Upper lobe of right lung (tissue), 1 donor: ENCODE measurements around the gene SNRPB. TPM values are rescaled to one million over a fixed set of nuclear protein-coding genes. Genes with fewer than 3 reads are reported as not detected.

ENCODE experiments used
- ATAC-seq: fragments of 200-7000 bp; cut with Tn5 transposase; one replicate; pipeline ENCODE4 v1.9.1; 2020; ENCODE audit warnings: mild to moderate bottlenecking, moderate library complexity
- DNase-seq: peaks from one replicate; pipeline ENCODE4 v3.0.0-alpha.2; 2020
- H3K27ac ChIP-seq: fragments of 200-600 bp; one replicate; pipeline ENCODE4 v1.8.0; 2022
- H3K27me3 ChIP-seq: fragments of 200-600 bp; one replicate; pipeline ENCODE4 v1.8.0; 2022; ENCODE audit warnings: mild to moderate bottlenecking
- H3K36me3 ChIP-seq: fragments of 200-600 bp; one replicate; pipeline ENCODE4 v1.8.0; 2022
- H3K4me1 ChIP-seq: fragments of 200-600 bp; one replicate; pipeline ENCODE4 v1.8.0; 2022
- H3K4me3 ChIP-seq: fragments of 200-600 bp; one replicate; pipeline ENCODE4 v1.8.0; 2022; ENCODE audit warnings: mild to moderate bottlenecking
- H3K9me3 ChIP-seq: fragments of 200-600 bp; one replicate; pipeline ENCODE4 v1.8.0; 2022
- intact Hi-C: fragments of 100-400 bp; cut with DNase I; formaldehyde crosslinking; loops from one replicate; pipeline ENCODE4 v1.11.0; 2022
- total RNA-seq: library from RNA; stranded (reverse); fragmentation: NEBNext Ultra II Directional; extraction: Animal tissue kit (Norgen Biotek cat#: 25700); gene quantifications from one replicate; pipeline ENCODE4 v1.2.1, GENCODE V29; 2021
- TF ChIP-seq, protein P1 (sequence below): fragments of 200-600 bp; IDR thresholded peaks from one replicate; pipeline ENCODE4 v1.8.0; 2022; ENCODE audit warnings: antibody characterized with exemption
- donor health status: DM: no; HTN: yes; CAD: no; lungs with severe emphysema.

SNRPB gene
- total RNA-seq, 1 donor from 2014 or later, result 83.7 TPM

DNA sequence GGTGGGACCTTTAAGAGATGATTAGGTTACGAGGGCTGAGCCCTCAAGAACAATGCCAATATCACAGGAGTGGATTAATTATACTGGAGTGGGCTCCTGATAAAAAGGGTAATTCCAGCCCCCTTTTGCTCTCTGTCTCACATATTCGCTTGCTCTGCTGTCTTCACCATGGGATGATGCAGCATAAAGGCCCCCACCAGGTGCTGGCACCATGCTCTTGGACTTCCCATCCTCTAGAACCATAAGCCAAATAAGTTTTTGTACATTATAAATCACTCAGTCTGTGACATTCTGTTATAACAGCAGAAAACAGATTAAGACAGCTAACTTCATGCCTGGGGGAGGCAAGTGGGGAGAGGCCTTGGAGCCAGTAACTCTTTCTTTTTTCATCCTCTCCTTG lies 9.8 kb upstream of the SNRPB start:
- H3K36me3 ChIP-seq, result peaks cover 27% of the 10 kb centered on the region

DNA sequence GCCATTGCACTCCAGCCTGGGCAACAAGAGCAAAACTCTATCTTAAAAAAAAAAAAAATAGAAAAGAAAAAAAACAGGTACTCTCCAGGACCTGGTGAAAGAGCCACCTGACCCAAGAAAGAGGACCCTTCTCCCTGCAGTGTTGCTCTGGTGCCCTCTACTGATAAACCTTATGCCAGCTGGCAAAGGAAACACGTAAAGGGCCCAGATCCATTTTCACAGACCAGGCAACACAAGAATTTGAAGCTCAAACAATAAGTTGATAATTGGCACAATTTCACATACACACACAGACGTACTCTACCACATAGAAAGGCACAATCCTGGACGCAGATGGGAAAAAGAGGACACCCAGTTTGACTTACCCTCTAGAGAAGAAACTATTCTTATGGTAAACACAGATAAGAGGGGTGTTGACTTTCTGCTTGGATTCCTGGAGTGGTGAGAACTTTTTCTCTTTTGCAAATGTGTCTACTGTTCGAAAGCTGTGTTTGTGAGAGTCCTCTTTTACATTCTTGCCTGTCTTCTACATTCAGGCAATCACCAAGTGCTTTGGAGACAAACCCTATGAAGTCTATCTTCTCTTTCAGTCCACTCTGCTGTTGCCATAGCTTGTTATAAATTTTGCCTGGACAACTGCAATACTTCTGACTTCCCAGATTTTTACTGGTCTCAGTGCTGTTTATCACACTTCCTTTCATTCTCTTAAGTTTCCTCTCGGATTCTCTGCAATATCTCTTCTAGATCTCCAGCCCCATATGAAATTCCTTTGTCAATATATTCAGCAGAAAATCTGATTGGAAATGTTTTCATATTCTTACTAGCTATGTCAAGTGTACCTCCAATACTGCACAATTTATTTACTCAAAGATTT lies 6.4 kb upstream of the SNRPB start:
- no peak for DNase-seq
- Histone ChIP-seq H3K27me3 (no peaks in the 10 kb centered on the region), H3K36me3 (no peaks in the 10 kb centered on the region), H3K27ac (no peak overlapping the region), H3K4me3 (no peak overlapping the region), H3K9me3 (no peaks in the 10 kb centered on the region), H3K4me1 (no peaks in the 10 kb centered on the region)
- no peak for ATAC-seq
- TF ChIP-seq, protein P1, sequence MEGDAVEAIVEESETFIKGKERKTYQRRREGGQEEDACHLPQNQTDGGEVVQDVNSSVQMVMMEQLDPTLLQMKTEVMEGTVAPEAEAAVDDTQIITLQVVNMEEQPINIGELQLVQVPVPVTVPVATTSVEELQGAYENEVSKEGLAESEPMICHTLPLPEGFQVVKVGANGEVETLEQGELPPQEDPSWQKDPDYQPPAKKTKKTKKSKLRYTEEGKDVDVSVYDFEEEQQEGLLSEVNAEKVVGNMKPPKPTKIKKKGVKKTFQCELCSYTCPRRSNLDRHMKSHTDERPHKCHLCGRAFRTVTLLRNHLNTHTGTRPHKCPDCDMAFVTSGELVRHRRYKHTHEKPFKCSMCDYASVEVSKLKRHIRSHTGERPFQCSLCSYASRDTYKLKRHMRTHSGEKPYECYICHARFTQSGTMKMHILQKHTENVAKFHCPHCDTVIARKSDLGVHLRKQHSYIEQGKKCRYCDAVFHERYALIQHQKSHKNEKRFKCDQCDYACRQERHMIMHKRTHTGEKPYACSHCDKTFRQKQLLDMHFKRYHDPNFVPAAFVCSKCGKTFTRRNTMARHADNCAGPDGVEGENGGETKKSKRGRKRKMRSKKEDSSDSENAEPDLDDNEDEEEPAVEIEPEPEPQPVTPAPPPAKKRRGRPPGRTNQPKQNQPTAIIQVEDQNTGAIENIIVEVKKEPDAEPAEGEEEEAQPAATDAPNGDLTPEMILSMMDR, result no peak
- intact Hi-C loops, result no loop called here

More for the DNA sequence above, 9.8 kb upstream of the SNRPB start:
- DNase-seq (no peak), ATAC-seq (no peak)
- Histone ChIP-seq H3K4me3 (no peak overlapping the region), H3K4me1 (no peaks in the 10 kb centered on the region), H3K9me3 (no peaks in the 10 kb centered on the region), H3K27me3 (no peaks in the 10 kb centered on the region), H3K27ac (no peak overlapping the region)
- intact Hi-C loops, result no loop called here
- TF ChIP-seq, protein P1, result no peak

- Histone ChIP-seq H3K4me1 (no peaks in the 10 kb centered on the region), H3K4me3 (no peak overlapping the region), H3K27me3 (no peaks in the 10 kb centered on the region), H3K9me3 (no peaks in the 10 kb centered on the region), H3K36me3 (no peaks in the 10 kb centered on the region), H3K27ac (no peak overlapping the region)
- intact Hi-C loops, result no loop called here
- ATAC-seq, result no peak
- TF ChIP-seq, protein P1, result no peak
- no peak for DNase-seq
Measured at GRCh38 chr20:2475850-2476741, 5.5 kb upstream of the SNRPB start.

DNA sequence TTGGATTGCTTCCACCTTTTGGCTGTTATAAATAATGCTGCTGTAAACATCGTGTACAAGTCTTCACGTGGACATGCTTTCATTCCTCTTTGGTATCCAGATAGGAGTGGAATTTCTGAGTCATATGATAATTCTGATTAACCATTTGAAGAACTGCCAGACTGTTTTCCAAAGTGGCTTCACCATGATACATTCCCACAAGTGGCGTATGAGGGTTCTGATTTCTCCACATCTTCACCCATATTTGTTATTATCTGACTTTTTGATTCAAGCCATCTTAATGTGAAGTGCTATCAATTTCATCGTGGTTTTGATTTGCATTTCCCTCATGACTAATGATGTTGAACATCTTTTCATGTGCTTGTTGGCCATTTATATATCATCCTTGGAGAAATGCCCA lies 2.9 kb upstream of the SNRPB start:
- TF ChIP-seq, protein P1, result no peak
- no peak overlapping the region for H3K27ac ChIP-seq
- peaks cover under 1% of the 10 kb centered on the region for H3K36me3 ChIP-seq
- no peak for ATAC-seq
- intact Hi-C loops, result no loop called here
- no peak for DNase-seq
- H3K9me3 ChIP-seq, result no peaks in the 10 kb centered on the region
- no peak overlapping the region for H3K4me3 ChIP-seq
- peaks cover 9% of the 10 kb centered on the region for H3K4me1 ChIP-seq
- H3K27me3 ChIP-seq, result no peaks in the 10 kb centered on the region

- Histone ChIP-seq H3K4me1 (peaks cover 10% of the 10 kb centered on the region), H3K27ac (peak overlapping the region; percentile 91), H3K27me3 (no peaks in the 10 kb centered on the region), H3K36me3 (peaks cover 35% of the 10 kb centered on the region), H3K9me3 (no peaks in the 10 kb centered on the region), H3K4me3 (peak overlapping the region; percentile 80)
- intact Hi-C loops, result no loop called here
- ATAC-seq, result peak; percentile 53
- DNase-seq, result no peak
- TF ChIP-seq, protein P1, result no peak
Measured at GRCh38 chr20:2469991-2470422, 582 bp downstream of the SNRPB start.
